Activated CD8-positive, alpha-beta T cell treated with anti-CD3 and anti-CD28 coated beads for 36 hours (primary cell): ENCODE measurements around the gene CCDC43. TPM values are rescaled to one million over a fixed set of nuclear protein-coding genes. Genes with fewer than 3 reads are reported as not detected.
"Not testable (repeated sequence)": the region's sequence is repeated elsewhere in the genome, so short reads cannot be mapped to it uniquely, and the experiment has no call there.

Experiments used
- ATAC-seq: fragments of 200-7000 bp; cut with Tn5 transposase; one replicate; pipeline ENCODE4 v1.10.0; 2021; ENCODE audit warnings: mild to moderate bottlenecking, moderate library complexity
- CTCF ChIA-PET: fragments of 350-600 bp; sonication (Branson Sonifier 250); formaldehyde crosslinking; loops from one replicate; lab custom pipeline; 2021; ENCODE audit warnings: antibody characterized with exemption; lab: Charles Lee
- POLR2A ChIA-PET: fragments of 350-600 bp; sonication (Branson Sonifier 250); formaldehyde crosslinking; loops from one replicate; lab custom pipeline; 2021; ENCODE audit warnings: antibody characterized with exemption; lab: Charles Lee
- DNase-seq: peaks from one replicate; pipeline ENCODE4 v3.0.0-alpha.2; 2020
- H3K27ac Mint-ChIP-seq: one replicate; pipeline ENCODE4 v1.8.0; 2021; ENCODE audit warnings: mild to moderate bottlenecking, mixed read lengths
- H3K27me3 Mint-ChIP-seq: one replicate; pipeline ENCODE4 v1.8.0; 2021; ENCODE audit warnings: mixed read lengths
- H3K36me3 Mint-ChIP-seq: one replicate; pipeline ENCODE4 v1.8.0; 2021; ENCODE audit warnings: low read depth, mixed read lengths
- H3K4me1 Mint-ChIP-seq: one replicate; pipeline ENCODE4 v1.8.0; 2021; ENCODE audit warnings: low read depth, mixed read lengths
- H3K4me3 Mint-ChIP-seq: one replicate; pipeline ENCODE4 v1.8.0; 2021; ENCODE audit warnings: mild to moderate bottlenecking, moderate library complexity, mixed read lengths
- H3K9me3 Mint-ChIP-seq: one replicate; pipeline ENCODE4 v1.8.0; 2021; ENCODE audit warnings: mixed read lengths
- intact Hi-C: fragments of 100-400 bp; cut with micrococcal nuclease; formaldehyde crosslinking; loops from one replicate; pipeline ENCODE4 v1.10.0; 2022
- total RNA-seq, 2 experiments: library from RNA; stranded (reverse); gene quantifications; one replicate each; pipeline ENCODE4 v1.2.3, GENCODE V29; 2021
- TF ChIP-seq, protein P1 (sequence below): fragments of 200-600 bp; IDR thresholded peaks from one replicate; pipeline ENCODE4 v1.8.0; 2022; ENCODE audit warnings: antibody characterized with exemption, mild to moderate bottlenecking

The CCDC43 gene
- total RNA-seq, 2 experiments from 2014 or later, result 29.6 to 34.5 TPM

- no peak for DNase-seq
- Mint-ChIP-seq H3K36me3 (no peaks in the 10 kb centered on the region), H3K27me3 (peaks cover 2% of the 10 kb centered on the region), H3K27ac (no peak overlapping the region), H3K9me3 (no peaks in the 10 kb centered on the region), H3K4me3 (no peak overlapping the region), H3K4me1 (peaks cover 5% of the 10 kb centered on the region)
- TF ChIP-seq, protein P1, sequence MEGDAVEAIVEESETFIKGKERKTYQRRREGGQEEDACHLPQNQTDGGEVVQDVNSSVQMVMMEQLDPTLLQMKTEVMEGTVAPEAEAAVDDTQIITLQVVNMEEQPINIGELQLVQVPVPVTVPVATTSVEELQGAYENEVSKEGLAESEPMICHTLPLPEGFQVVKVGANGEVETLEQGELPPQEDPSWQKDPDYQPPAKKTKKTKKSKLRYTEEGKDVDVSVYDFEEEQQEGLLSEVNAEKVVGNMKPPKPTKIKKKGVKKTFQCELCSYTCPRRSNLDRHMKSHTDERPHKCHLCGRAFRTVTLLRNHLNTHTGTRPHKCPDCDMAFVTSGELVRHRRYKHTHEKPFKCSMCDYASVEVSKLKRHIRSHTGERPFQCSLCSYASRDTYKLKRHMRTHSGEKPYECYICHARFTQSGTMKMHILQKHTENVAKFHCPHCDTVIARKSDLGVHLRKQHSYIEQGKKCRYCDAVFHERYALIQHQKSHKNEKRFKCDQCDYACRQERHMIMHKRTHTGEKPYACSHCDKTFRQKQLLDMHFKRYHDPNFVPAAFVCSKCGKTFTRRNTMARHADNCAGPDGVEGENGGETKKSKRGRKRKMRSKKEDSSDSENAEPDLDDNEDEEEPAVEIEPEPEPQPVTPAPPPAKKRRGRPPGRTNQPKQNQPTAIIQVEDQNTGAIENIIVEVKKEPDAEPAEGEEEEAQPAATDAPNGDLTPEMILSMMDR, result no peak
- intact Hi-C loops, result no loop called here
- ATAC-seq, result no peak
- POLR2A ChIA-PET, result interaction anchor here (0.9 to 2.3 kb wide), 6 partner anchors 17 to 70 kb away, joined by 3 to 13 read pairs (median 4); no protein-coding TSS in a partner anchor
- CTCF ChIA-PET, result interaction anchor here (1.4 to 1.5 kb wide), 3 partner anchors 9 to 72 kb away, joined by 3 to 10 read pairs (median 3); no protein-coding TSS in a partner anchor
Measured at GRCh38 chr17:44707755-44708400, 18.3 kb upstream of the CCDC43 start.

GRCh38 chr17:44700288-44700687 lies 10.7 kb upstream of the CCDC43 start:
- DNase-seq, H3K4me1 Mint-ChIP-seq, H3K4me3 Mint-ChIP-seq, H3K27me3 Mint-ChIP-seq, H3K9me3 Mint-ChIP-seq, ATAC-seq, H3K27ac Mint-ChIP-seq, intact Hi-C loops, H3K36me3 Mint-ChIP-seq: not testable (repeated sequence)
- ChIA-PET POLR2A (interaction anchor here (0.8 kb wide), 1 partner anchor 74 kb away, joined by 3 read pairs; no protein-coding TSS in a partner anchor), CTCF (interaction anchor here (1.3 kb wide), 1 partner anchor 166 kb away, joined by 3 read pairs; no protein-coding TSS in a partner anchor)

- Mint-ChIP-seq H3K36me3 (no peaks in the 10 kb centered on the region), H3K4me3 (no peak overlapping the region), H3K4me1 (peaks cover 4% of the 10 kb centered on the region), H3K9me3 (no peaks in the 10 kb centered on the region), H3K27ac (no peak overlapping the region), H3K27me3 (no peaks in the 10 kb centered on the region)
- TF ChIP-seq, protein P1, result no peak
- ATAC-seq (no peak), DNase-seq (no peak)
- CTCF ChIA-PET, result interaction anchor here (0.9 kb wide), 1 partner anchor 18 kb away, joined by 3 read pairs; no protein-coding TSS in a partner anchor
- POLR2A ChIA-PET, result no interaction called here
- intact Hi-C loops, result no loop called here
Measured at GRCh38 chr17:44693609-44694008, 4.0 kb upstream of the CCDC43 start.

GRCh38 chr17:44690746-44691306 lies 1.2 kb upstream of the CCDC43 start:
- H3K36me3 Mint-ChIP-seq, H3K27me3 Mint-ChIP-seq, ATAC-seq, intact Hi-C loops, H3K9me3 Mint-ChIP-seq: not testable (repeated sequence)
- Mint-ChIP-seq H3K27ac (peak overlapping the region; percentile 89), H3K4me3 (peak overlapping the region; percentile 97), H3K4me1 (peaks cover 14% of the 10 kb centered on the region)
- peak; percentile 31 for DNase-seq
- ChIA-PET CTCF (interaction anchor here (0.7 to 2.1 kb wide), 8 partner anchors 8 to 440 kb away, joined by 3 to 10 read pairs (median 4); partner anchors contain the start of gene DBF4B), POLR2A (interaction anchor here (0.6 to 2.4 kb wide), 3 partner anchors 10 to 17 kb away, joined by 3 to 13 read pairs (median 3); partner anchors contain the start of gene DBF4B)

GRCh38 chr17:44688675-44689476 lies 700 bp downstream of the CCDC43 start:
- ATAC-seq (peak; percentile 7), DNase-seq (no peak)
- CTCF ChIA-PET, result interaction anchor here (0.9 to 1.4 kb wide), 7 partner anchors 17 to 243 kb away, joined by 3 to 5 read pairs (median 3); no protein-coding TSS in a partner anchor
- POLR2A ChIA-PET, result interaction anchor here (1.0 to 1.6 kb wide), 5 partner anchors 20 to 185 kb away, joined by 3 to 6 read pairs (median 3); partner anchors contain the start of gene DBF4B
- Mint-ChIP-seq H3K4me3 (peak overlapping the region; percentile 97), H3K27ac (peak overlapping the region; percentile 89), H3K4me1 (peaks cover 16% of the 10 kb centered on the region), H3K27me3 (no peaks in the 10 kb centered on the region), H3K36me3 (peaks cover 9% of the 10 kb centered on the region), H3K9me3 (no peaks in the 10 kb centered on the region)
- intact Hi-C loops, result no loop called here
- TF ChIP-seq, protein P1, result no peak
